T-helper 9 cell (primary cell): ENCODE results near the gene RNF166.

ENCODE experiments used
- DNase-seq: peaks from one replicate; pipeline ENCODE4 v3.0.0-alpha.2; 2020

The RNF166 gene

DNA sequence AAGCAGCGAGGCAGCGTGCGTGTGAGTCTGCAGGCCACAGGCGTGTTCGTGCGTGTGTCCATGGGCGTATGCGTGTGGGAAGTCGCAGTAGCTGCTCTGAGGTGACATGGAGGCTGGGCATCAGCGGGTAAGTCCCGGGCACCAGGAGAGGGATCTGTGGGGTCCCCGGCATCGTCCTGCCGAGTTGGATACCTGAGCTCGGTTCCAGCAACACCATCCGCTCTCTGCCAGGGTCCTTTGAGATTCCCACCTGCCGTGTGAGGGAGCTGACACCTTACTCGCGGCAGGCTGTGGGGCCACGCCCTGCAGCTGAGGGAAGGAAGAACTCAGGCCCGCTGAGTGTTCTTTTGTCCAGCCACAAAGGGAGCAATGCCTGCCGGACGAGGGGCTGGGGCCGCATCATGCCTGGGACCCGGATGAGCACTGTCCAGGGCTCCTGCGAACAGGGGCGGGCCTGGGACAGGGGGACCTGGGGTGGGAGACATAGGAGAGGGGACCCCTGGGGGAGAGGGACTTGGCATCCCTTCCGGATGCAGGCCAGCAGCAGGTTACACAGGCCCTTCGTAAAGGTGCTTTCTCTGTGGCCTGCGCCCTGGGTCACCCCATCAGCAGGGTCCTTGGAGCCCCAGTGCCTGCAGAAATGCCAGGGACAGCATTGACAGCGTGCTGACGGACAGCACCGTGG lies 14.9 kb downstream of the RNF166 start:
- no peak for DNase-seq

- no peak for DNase-seq
Measured at GRCh38 chr16:88690341-88691128, 15.7 kb downstream of the RNF166 start.

DNA sequence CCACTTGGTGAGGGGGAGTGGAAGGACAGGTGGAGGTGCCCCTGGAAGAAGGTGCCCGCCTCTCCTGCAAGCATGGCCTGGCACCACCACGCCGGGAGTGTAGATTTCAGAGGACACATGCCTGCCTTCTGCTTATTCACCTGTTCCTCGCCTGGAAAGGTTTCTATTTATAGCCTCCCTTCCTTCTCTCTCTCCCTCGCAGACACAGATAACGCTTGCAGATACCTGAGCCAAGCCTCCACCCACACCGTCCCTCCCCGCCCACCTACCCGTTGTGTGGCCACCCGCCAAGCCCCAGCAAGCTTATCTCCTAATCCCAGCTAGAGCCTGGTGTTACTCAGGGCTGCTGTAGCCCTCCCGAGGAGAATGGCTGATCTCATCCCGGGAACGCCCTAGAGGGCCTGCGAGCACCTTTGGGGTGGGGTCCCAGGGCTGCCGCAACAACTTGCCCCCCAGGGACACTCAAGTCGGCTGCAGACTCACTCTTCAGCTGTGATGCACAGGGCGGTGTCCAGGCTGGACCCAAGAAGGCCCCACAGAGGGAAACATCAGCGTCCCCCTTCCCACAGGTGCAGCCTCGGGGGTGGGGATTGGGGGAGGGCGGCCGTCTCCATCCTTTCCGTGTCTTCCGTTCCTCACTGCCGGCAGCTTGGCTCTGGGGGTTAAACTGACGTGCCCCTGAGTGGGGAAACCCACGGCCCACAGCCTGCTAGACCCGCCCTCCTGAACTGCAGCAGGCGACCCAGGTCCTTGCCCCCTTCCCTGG lies 18.0 kb downstream of the RNF166 start:
- no peak for DNase-seq

- DNase-seq, result no peak
Measured at GRCh38 chr16:88687676-88688012, 18.6 kb downstream of the RNF166 start.

DNA sequence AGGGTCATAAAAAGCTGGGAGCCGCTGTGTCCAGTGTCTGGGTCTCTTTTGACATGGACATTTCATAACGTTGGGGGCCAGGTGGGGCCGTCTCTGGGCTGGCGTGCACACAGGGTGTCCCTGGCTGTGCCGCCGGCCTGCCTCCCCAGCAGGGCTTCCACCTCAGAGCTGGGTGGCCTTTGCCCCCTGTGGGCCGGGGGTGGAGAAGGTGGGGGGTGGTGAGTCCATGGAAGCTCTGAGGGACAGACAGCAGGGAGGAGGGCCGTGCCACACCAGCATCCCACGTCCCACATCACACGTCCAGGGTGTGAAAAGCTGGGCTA lies 19.0 kb downstream of the RNF166 start:
- DNase-seq, result no peak

- peak; percentile 84 for DNase-seq
Measured at GRCh38 chr16:88686439-88687253, 19.6 kb downstream of the RNF166 start, which contains the start of gene SNAI3. TSS of gene SNAI3 (minus strand) at chr16:88686507. CDS start at chr16:88686406, 101 bp downstream.

DNA sequence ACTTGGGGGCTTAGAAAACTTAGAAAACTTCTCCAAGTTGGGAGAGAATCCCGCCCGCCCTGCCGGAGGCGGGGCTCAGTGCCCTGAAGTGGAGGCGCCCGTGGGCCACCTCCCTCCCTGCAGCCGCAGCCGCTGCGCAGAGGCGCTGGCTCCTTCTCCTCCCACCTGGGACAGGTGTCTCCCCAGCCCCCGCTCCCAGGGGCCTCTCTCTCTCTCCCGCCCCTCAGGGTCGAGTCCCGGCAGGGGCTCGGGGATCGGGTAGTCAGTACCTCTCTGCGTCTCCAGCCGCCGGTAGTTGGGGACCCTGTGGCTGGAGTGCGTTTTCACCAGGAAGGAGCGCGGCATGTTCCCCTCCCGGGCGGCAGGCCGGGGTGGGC lies 20.2 kb downstream of the RNF166 start:
- peak; percentile 44 for DNase-seq

DNA sequence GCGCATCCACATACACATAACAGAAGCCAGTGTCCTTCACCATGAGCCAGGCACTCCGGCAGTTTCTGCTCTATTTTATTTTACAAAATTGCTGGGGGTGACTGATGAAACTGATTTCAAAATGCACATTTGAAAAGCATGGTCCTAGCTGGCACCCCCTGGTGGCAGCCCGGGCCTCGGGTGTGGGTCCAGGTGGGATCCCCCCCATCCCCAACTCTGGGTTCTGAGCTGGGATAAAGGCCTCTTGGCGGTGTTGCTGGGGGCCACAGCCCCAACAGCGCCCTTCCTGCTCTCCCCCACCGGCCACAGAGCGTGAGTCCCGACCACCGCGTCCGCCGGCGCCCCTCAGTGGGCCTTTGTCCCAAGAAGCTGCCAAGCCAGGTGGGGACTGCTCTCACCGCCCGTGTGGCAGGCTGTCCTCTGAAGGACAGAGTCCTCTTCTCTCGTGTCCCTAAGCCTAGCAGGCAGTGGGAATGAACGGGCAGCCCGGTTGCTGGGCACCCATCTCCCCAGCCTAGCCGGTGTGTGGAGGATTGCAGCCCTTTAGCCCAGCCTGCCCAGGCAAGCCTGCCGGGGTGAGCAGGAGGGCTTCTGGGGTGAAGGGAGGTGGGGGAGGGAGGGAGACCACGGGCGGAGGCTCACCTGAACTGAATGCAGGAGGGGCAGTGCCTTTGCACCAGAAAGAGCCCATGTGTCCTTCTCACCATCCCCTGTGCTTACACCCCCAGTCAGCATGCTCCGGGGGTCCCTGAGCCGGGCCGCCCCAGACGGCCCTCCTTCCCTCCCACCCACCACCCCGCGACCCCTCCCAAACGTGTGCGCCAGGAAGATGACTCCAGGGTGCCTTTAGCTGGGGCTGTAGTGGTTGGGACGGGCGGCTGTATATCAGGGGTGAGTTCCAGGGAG lies 20.8 kb downstream of the RNF166 start:
- DNase-seq, result peak; percentile 53

GRCh38 chr16:88684569-88685155 lies 21.5 kb downstream of the RNF166 start:
- no peak for DNase-seq

- DNase-seq, result no peak
Measured at GRCh38 chr16:88681709-88682451, 24.3 kb downstream of the RNF166 start.

- no peak for DNase-seq
Measured at GRCh38 chr16:88681084-88681680, 25.0 kb downstream of the RNF166 start.

DNA sequence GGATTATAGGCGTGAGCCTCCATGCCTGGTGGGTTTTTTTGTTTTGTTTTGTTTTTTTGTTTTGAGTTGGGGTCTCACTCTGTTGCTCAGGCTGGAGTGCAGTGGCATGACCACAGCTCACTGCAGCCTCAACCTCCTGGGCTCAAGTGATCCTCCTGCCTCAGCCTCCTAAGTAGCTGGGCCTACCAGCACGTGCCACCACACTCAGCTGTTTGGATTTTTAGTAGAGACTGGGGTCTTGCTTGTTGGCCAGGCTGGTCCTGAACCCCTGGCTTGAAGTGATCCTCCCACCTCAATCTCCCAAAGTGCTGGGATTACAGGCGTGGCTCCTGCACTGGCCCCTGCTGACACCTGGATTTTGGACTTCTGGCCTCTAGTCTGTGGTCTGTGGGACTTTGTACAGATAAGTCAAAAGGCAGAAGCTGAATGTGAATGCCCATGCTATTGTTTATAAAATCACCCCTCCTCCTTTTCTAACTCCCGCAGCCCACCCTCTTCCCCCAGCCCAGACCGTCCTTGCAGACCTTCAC lies 25.6 kb downstream of the RNF166 start:
- no peak for DNase-seq

DNA sequence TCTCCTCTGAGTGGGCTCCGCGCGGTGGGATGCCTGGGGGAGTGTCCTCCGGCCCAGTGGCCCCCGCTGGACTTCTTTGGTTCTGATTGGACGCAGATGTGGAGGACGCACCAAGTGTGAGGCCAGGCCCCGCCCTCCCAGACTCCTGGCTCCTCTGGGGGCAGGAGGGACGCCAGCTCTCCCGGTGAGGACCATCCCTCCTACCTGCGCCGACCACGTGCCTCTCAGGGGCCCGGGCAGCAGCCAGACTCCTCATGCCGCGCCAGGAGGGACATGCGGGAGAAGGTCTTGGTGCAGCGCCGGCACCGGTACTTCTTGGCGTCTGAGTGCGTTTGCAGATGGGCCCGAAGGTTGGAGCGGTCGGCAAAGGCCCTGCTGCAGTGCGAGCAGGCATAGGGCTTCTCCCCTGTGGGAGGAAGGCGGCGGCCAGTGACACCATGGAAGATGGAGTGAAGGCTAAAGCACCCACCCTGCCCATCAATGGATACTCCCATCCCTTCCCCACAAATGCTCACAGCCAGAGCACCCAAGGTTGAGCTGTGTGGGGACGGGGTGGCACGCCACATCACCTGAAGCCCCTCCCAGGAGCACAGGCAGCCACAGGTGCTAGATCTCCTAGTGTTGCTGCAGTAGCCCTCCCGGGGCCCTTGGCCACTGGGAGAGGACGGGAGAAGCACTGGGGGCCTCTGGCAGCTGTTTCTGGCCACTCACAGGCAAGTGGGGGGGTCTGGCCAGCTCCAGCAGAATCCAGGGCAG lies 27.8 kb downstream of the RNF166 start:
- no peak for DNase-seq

DNA sequence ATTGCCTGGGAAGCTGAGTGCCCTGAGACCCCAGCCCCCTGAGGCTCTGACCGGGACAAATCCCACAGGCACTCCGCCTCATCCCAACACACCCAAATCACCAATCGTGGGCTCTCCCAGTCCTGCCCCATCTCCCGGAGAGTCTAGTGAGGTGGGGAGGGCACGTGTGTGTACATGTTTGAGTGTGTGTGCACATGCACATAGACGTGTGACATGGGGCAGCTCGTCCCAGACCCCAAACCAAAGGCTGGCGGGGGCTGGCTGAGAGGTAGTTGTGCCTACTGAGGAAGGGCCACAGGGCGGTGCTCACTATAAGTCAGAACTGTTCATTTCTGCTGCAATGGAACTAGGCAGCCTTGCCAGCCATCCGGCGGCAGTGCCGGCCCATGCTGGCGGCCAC lies 28.5 kb downstream of the RNF166 start:
- DNase-seq, result no peak

- DNase-seq, result no peak
Measured at GRCh38 chr16:88676502-88677242, 29.5 kb downstream of the RNF166 start.

GRCh38 chr16:88673716-88674379 lies 32.4 kb downstream of the RNF166 start:
- DNase-seq, result no peak

DNA sequence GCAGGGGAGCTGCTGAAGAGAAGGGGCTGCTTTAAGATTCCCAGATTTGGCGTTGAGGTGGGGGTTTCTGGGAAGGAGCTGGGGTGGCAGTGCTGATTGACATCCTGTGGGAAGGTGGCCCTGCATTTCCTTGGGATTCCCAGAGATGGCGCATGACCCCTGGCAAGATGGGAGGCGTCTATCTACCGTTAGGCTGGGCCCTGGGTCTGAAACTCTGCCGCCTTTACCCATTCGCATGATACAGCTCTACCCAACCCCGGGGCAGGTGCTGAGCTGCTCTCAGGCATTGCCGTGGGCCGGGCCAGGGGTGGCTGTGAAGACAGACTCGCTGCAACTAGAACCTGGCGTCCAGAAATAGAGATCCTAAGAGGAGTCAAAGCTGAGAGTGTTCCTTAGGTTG lies 33.4 kb downstream of the RNF166 start:
- no peak for DNase-seq

GRCh38 chr16:88671806-88672205 lies 34.4 kb downstream of the RNF166 start:
- DNase-seq, result no peak
